ENCODE measurements around the gene FLOT2.

- TF ChIP-seq, protein P1, sequence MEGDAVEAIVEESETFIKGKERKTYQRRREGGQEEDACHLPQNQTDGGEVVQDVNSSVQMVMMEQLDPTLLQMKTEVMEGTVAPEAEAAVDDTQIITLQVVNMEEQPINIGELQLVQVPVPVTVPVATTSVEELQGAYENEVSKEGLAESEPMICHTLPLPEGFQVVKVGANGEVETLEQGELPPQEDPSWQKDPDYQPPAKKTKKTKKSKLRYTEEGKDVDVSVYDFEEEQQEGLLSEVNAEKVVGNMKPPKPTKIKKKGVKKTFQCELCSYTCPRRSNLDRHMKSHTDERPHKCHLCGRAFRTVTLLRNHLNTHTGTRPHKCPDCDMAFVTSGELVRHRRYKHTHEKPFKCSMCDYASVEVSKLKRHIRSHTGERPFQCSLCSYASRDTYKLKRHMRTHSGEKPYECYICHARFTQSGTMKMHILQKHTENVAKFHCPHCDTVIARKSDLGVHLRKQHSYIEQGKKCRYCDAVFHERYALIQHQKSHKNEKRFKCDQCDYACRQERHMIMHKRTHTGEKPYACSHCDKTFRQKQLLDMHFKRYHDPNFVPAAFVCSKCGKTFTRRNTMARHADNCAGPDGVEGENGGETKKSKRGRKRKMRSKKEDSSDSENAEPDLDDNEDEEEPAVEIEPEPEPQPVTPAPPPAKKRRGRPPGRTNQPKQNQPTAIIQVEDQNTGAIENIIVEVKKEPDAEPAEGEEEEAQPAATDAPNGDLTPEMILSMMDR (IDR thresholded peaks at IDR 0.05 in 2 of 3, conservative IDR thresholded peaks at IDR 0.05 in 1 of 3; ENCODE audit: control insufficient read depth in 2 of 3, extremely low read depth in 1 of 3, insufficient read depth in 1 of 3, low read depth in 3 of 3, low read length in 3 of 3), result no peak
- TF ChIP-seq SUZ12 (IDR thresholded peaks at IDR 0.05; ENCODE audit: unreplicated experiment) (no peak), EP300 (IDR thresholded peaks at IDR 0.05; ENCODE audit: borderline replicate concordance in 1 of 2, control insufficient read depth in 1 of 2, low read depth in 2 of 2, low read length in 2 of 2) (no peak), SIN3A (IDR thresholded peaks at IDR 0.05; ENCODE audit: low read depth, low read length) (no peak), MTA3 (IDR thresholded peaks at IDR 0.05; ENCODE audit: borderline replicate concordance, low read length) (no peak)
Observed at GRCh38 chr17:28839221-28839620, 58.3 kb downstream of the FLOT2 start.

All from GM12878 (cell line).